GM23338 (cell line): ENCODE measurements around the gene KRT85. TPM values are rescaled to one million over a fixed set of nuclear protein-coding genes. Genes with fewer than 3 reads are reported as not detected.

ENCODE experiments used
- ATAC-seq: fragments of 200-7000 bp; cut with Tn5 transposase; 3 replicates; pipeline ENCODE4 v1.9.1; 2020
- DNase-seq: peaks from one replicate; pipeline ENCODE4 v3.0.0-alpha.2; 2015; ENCODE audit warnings: low spot score
- H2AFZ ChIP-seq: fragments of 200-600 bp; sonication (generic); 2 replicates; pipeline ENCODE4 v1.8.0; 2016; ENCODE audit warnings: antibody characterized with exemption, mild to moderate bottlenecking, moderate library complexity
- H3F3A ChIP-seq: fragments of 200-600 bp; sonication (generic); replicated peaks from 2 replicates; pipeline ENCODE4 v1.8.0; 2017; ENCODE audit warnings: antibody characterized with exemption, mixed run types, low read depth
- H3K27ac ChIP-seq: fragments of 200-600 bp; sonication (generic); 2 replicates; pipeline ENCODE4 v1.6.1; 2016; ENCODE audit warnings: low read depth
- H3K27me3 ChIP-seq: fragments of 200-600 bp; sonication (generic); 2 replicates; pipeline ENCODE4 v1.8.0; 2016; ENCODE audit warnings: mild to moderate bottlenecking, mixed run types, moderate library complexity; ENCODE audit not compliant: insufficient read depth
- H3K36me3 ChIP-seq: fragments of 200-600 bp; sonication (generic); 2 replicates; pipeline ENCODE4 v1.8.0; 2016; ENCODE audit warnings: mild to moderate bottlenecking; ENCODE audit not compliant: insufficient read depth
- H3K4me1 ChIP-seq: fragments of 200-600 bp; sonication (generic); 2 replicates; pipeline ENCODE4 v1.8.0; 2016; ENCODE audit warnings: mild to moderate bottlenecking, moderate library complexity; ENCODE audit not compliant: insufficient read depth
- H3K4me2 ChIP-seq: fragments of 200-600 bp; sonication (generic); 2 replicates; pipeline ENCODE4 v1.7.1; 2017; ENCODE audit warnings: mixed run types
- H3K4me3 ChIP-seq: fragments of 200-600 bp; sonication (generic); 2 replicates; pipeline ENCODE4 v1.6.1; 2016; ENCODE audit warnings: mixed run types
- H3K79me2 ChIP-seq: fragments of 200-600 bp; sonication (generic); replicated peaks from 2 replicates; pipeline ENCODE4 v1.8.0; 2017; ENCODE audit warnings: mild to moderate bottlenecking; ENCODE audit not compliant: insufficient read depth
- H3K9me2 ChIP-seq: fragments of 200-600 bp; sonication (generic); 2 replicates; pipeline ENCODE4 v1.8.0; 2017; ENCODE audit not compliant: insufficient read depth
- H4K20me1 ChIP-seq: fragments of 200-600 bp; sonication (generic); replicated peaks from 2 replicates; pipeline ENCODE4 v1.8.0; 2017; ENCODE audit warnings: mild to moderate bottlenecking; ENCODE audit not compliant: insufficient read depth
- H3K27ac Mint-ChIP-seq: 2 replicates; pipeline ENCODE4 v1.8.0; 2020; ENCODE audit warnings: inconsistent platforms, mild to moderate bottlenecking, moderate library complexity, mixed read lengths
- H3K27me3 Mint-ChIP-seq: 3 replicates; pipeline ENCODE4 v1.8.0; 2022; ENCODE audit warnings: low read depth, mild to moderate bottlenecking, moderate library complexity, mixed read lengths, inconsistent platforms; ENCODE audit not compliant: insufficient read depth, poor library complexity
- H3K36me3 Mint-ChIP-seq: 3 replicates; pipeline ENCODE4 v1.8.0; 2021; ENCODE audit warnings: low read depth, mild to moderate bottlenecking, inconsistent platforms, moderate library complexity, mixed read lengths
- H3K4me1 Mint-ChIP-seq: 3 replicates; pipeline ENCODE4 v1.8.0; 2020; ENCODE audit warnings: mild to moderate bottlenecking, inconsistent platforms, mixed read lengths
- H3K4me3 Mint-ChIP-seq: 3 replicates; pipeline ENCODE4 v1.8.0; 2021; ENCODE audit warnings: moderate library complexity, mild to moderate bottlenecking, inconsistent platforms, mixed read lengths
- H3K9me3 Mint-ChIP-seq: 3 replicates; pipeline ENCODE4 v1.8.0; 2020; ENCODE audit warnings: moderate library complexity, mild to moderate bottlenecking, inconsistent platforms, mixed read lengths
- CREB1 ChIP-seq: fragments of 250-450 bp; sonication (Bioruptor Pico); IDR thresholded peaks from 2 replicates; pipeline ENCODE4 v1.5.0; 2020; ENCODE audit warnings: low read depth, mild to moderate bottlenecking, moderate library complexity
- CTCF ChIP-seq, 2 experiments: fragments of 200-600 bp in 1 of 2; sonication (generic) in 1 of 2; conservative IDR thresholded peaks; 2 replicates each; pipeline versions ENCODE4 v1.5.1 to v1.6.1; 2016 to 2017; ENCODE audit warnings: antibody characterized with exemption in 2 of 2, low read depth in 2 of 2, mild to moderate bottlenecking in 2 of 2, moderate library complexity in 1 of 2
- EZH2 ChIP-seq: fragments of 200-600 bp; sonication (generic); IDR thresholded peaks from one replicate; pipeline ENCODE4 v1.8.0; 2017; ENCODE audit warnings: antibody characterized with exemption, mild to moderate bottlenecking, low read depth; ENCODE audit not compliant: unreplicated experiment
- EZH2phosphoT487 ChIP-seq: fragments of 200-600 bp; sonication (generic); IDR thresholded peaks from one replicate; pipeline ENCODE4 v1.8.1; 2018; ENCODE audit warnings: antibody characterized with exemption; ENCODE audit not compliant: unreplicated experiment
- NANOG ChIP-seq: IDR thresholded peaks from 2 replicates; pipeline ENCODE4 v1.6.1; 2016; ENCODE audit warnings: antibody characterized with exemption, borderline replicate concordance
- POLR2AphosphoS5 ChIP-seq: IDR thresholded peaks from 2 replicates; pipeline ENCODE4 v1.6.1; 2016; ENCODE audit warnings: antibody characterized with exemption, low read depth
- REST ChIP-seq: IDR thresholded peaks from one replicate; pipeline ENCODE4 v1.6.1; 2018; ENCODE audit warnings: antibody characterized with exemption; ENCODE audit not compliant: unreplicated experiment
- STAT1 ChIP-seq: IDR thresholded peaks from one replicate; pipeline ENCODE4 v1.6.1; 2016; ENCODE audit warnings: antibody characterized with exemption; ENCODE audit not compliant: unreplicated experiment
- polyA plus RNA-seq: library from polyadenylated mRNA; unstranded; fragments of >200 nt; fragmentation: Nextera tagmentation; extraction: Ambion mirVana; gene quantifications from 2 replicates; pipeline ENCODE4 v1.2.1, GENCODE V29; 2016
- total RNA-seq: library from RNA; depleted of rRNA; stranded (reverse); fragments of >200 nt; shearing (Covaris generic); gene quantifications from 2 replicates; pipeline ENCODE4 v1.2.3, GENCODE V29; 2014
- TF ChIP-seq, protein P1 (sequence below): IDR thresholded peaks from 2 replicates; pipeline ENCODE4 v1.6.1; 2016; ENCODE audit warnings: antibody characterized with exemption
- TF ChIP-seq, protein P2 (sequence below): fragments of 250-450 bp; sonication (Bioruptor Pico); IDR thresholded peaks from 2 replicates; pipeline ENCODE4 v1.5.0; 2020; ENCODE audit warnings: mild to moderate bottlenecking, moderate library complexity

The KRT85 gene
- total and polyA plus RNA-seq, 2 experiments from 2014 or later, result not detected

- TF ChIP-seq, protein P1, sequence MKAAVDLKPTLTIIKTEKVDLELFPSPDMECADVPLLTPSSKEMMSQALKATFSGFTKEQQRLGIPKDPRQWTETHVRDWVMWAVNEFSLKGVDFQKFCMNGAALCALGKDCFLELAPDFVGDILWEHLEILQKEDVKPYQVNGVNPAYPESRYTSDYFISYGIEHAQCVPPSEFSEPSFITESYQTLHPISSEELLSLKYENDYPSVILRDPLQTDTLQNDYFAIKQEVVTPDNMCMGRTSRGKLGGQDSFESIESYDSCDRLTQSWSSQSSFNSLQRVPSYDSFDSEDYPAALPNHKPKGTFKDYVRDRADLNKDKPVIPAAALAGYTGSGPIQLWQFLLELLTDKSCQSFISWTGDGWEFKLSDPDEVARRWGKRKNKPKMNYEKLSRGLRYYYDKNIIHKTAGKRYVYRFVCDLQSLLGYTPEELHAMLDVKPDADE, result no peak
- no peak for TF ChIP-seq EZH2
- TF ChIP-seq NANOG, result no peak
Measured at GRCh38 chr12:52323001-52323400, 44.3 kb downstream of the KRT85 start (continued).

DNA sequence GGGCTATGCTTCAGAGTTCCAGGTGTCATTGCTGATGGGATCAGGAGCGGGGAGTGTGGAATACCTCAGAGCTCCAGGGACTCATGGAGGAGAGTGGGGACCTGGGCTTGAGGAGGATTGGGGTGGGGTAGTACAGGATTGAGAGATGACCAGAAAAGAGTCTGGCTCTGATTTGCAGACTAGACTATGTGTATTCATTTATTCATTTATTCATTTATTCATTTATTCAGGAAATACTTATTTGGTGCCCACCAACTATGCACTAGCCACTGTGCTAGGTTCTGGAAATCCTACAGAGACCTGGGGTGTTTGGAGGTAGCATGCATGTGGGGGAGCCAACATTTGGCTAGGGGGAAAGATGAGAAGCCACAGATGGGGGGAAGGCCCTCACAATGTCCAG is 45.2 kb downstream of the KRT85 start:
- H3K4me2 ChIP-seq, result no peak overlapping the region
- Mint-ChIP-seq H3K36me3 (no peaks in the 10 kb centered on the region), H3K9me3 (no peaks in the 10 kb centered on the region), H3K4me3 (no peak overlapping the region), H3K4me1 (peaks cover 3% of the 10 kb centered on the region; the same call in 1 of the 3 replicates), H3K27ac (no peak overlapping the region), H3K27me3 (peaks cover 8% of the 10 kb centered on the region)
- no peak overlapping the region for H3K4me3 ChIP-seq
- ATAC-seq (no peak), DNase-seq (no peak)
- no peaks in the 10 kb centered on the region for H3K4me1 ChIP-seq
- TF ChIP-seq, protein P1, result no peak
- TF ChIP-seq STAT1 (no peak), CREB1 (CRISPR knock-in tag) (no peak), CTCF (conservative IDR thresholded peaks at IDR 0.05; ENCODE audit: low read depth in 2 of 2) (no peak), POLR2AphosphoS5 (no peak), REST (no peak), EZH2phosphoT487 (no peak)
- TF ChIP-seq, protein P2, sequence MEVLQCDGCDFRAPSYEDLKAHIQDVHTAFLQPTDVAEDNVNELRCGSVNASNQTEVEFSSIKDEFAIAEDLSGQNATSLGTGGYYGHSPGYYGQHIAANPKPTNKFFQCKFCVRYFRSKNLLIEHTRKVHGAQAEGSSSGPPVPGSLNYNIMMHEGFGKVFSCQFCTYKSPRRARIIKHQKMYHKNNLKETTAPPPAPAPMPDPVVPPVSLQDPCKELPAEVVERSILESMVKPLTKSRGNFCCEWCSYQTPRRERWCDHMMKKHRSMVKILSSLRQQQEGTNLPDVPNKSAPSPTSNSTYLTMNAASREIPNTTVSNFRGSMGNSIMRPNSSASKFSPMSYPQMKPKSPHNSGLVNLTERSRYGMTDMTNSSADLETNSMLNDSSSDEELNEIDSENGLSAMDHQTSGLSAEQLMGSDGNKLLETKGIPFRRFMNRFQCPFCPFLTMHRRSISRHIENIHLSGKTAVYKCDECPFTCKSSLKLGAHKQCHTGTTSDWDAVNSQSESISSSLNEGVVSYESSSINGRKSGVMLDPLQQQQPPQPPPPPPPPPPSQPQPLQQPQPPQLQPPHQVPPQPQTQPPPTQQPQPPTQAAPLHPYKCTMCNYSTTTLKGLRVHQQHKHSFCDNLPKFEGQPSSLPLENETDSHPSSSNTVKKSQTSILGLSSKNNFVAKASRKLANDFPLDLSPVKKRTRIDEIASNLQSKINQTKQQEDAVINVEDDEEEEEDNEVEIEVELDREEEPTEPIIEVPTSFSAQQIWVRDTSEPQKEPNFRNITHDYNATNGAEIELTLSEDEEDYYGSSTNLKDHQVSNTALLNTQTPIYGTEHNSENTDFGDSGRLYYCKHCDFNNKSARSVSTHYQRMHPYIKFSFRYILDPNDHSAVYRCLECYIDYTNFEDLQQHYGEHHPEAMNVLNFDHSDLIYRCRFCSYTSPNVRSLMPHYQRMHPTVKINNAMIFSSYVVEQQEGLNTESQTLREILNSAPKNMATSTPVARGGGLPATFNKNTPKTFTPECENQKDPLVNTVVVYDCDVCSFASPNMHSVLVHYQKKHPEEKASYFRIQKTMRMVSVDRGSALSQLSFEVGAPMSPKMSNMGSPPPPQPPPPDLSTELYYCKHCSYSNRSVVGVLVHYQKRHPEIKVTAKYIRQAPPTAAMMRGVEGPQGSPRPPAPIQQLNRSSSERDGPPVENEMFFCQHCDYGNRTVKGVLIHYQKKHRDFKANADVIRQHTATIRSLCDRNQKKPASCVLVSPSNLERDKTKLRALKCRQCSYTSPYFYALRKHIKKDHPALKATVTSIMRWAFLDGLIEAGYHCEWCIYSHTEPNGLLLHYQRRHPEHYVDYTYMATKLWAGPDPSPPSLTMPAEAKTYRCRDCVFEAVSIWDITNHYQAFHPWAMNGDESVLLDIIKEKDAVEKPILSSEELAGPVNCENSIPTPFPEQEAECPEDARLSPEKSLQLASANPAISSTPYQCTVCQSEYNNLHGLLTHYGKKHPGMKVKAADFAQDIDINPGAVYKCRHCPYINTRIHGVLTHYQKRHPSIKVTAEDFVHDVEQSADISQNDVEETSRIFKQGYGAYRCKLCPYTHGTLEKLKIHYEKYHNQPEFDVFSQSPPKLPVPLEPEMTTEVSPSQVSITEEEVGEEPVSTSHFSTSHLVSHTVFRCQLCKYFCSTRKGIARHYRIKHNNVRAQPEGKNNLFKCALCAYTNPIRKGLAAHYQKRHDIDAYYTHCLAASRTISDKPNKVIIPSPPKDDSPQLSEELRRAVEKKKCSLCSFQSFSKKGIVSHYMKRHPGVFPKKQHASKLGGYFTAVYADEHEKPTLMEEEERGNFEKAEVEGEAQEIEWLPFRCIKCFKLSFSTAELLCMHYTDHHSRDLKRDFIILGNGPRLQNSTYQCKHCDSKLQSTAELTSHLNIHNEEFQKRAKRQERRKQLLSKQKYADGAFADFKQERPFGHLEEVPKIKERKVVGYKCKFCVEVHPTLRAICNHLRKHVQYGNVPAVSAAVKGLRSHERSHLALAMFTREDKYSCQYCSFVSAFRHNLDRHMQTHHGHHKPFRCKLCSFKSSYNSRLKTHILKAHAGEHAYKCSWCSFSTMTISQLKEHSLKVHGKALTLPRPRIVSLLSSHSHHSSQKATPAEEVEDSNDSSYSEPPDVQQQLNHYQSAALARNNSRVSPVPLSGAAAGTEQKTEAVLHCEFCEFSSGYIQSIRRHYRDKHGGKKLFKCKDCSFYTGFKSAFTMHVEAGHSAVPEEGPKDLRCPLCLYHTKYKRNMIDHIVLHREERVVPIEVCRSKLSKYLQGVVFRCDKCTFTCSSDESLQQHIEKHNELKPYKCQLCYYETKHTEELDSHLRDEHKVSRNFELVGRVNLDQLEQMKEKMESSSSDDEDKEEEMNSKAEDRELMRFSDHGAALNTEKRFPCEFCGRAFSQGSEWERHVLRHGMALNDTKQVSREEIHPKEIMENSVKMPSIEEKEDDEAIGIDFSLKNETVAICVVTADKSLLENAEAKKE (CRISPR knock-in tag), result no peak
- H4K20me1 ChIP-seq, result no peaks in the 10 kb centered on the region
- no peaks in the 10 kb centered on the region for H3K9me2 ChIP-seq
- no peaks in the 10 kb centered on the region for H3K27me3 ChIP-seq
- no peaks in the 10 kb centered on the region for H3F3A ChIP-seq
- H3K36me3 ChIP-seq, result no peaks in the 10 kb centered on the region
- no peaks in the 10 kb centered on the region for H3K79me2 ChIP-seq
- no peak overlapping the region for H3K27ac ChIP-seq
- no peak overlapping the region for H2AFZ ChIP-seq
